Epithelial cell of proximal tubule (primary cell): ENCODE results near the gene CNTN2. TPM values are rescaled to one million over a fixed set of nuclear protein-coding genes. Genes with fewer than 3 reads are reported as not detected.

Source experiments
- DNase-seq: peaks from one replicate; pipeline ENCODE4 v3.0.0-alpha.2; 2011; ENCODE audit warnings: low read depth
- H3K4me3 ChIP-seq: 2 replicates; pipeline ENCODE4 v1.5.1; 2011; ENCODE audit warnings: low read depth, mild to moderate bottlenecking, low read length
- CTCF ChIP-seq: conservative IDR thresholded peaks from 2 replicates; pipeline ENCODE4 v1.5.1; 2012; ENCODE audit warnings: low read depth, mild to moderate bottlenecking, low read length
- total RNA-seq: library from RNA; depleted of rRNA; stranded (reverse); fragments of >200 nt; gene quantifications from 2 replicates; pipeline ENCODE4 v1.2.3, GENCODE V29; 2015

The CNTN2 gene
- total RNA-seq, result not detected in 2 replicates

- TF ChIP-seq CTCF, result no peak
- no peak for DNase-seq
- no peak within 1 kb of the TSS for H3K4me3 ChIP-seq
These were observed at the start of gene CNTN2 for GRCh38 chr1:205042911-205043806. Gene CNTN2 (plus strand): TSS chr1:205043212. CDS start chr1:205053186, 9,974 bp downstream.

GRCh38 chr1:204994086-204994862 lies 48.7 kb upstream of the CNTN2 start:
- DNase-seq, result no peak
- H3K4me3 ChIP-seq, result no peak overlapping the region
- no peak for TF ChIP-seq CTCF

GRCh38 chr1:204996981-204997380 lies 46.0 kb upstream of the CNTN2 start:
- TF ChIP-seq CTCF, result no peak
- DNase-seq, result no peak
- no peak overlapping the region for H3K4me3 ChIP-seq

GRCh38 chr1:204997591-204998355 lies 45.2 kb upstream of the CNTN2 start:
- no peak for DNase-seq
- H3K4me3 ChIP-seq, result no peak overlapping the region
- no peak for TF ChIP-seq CTCF

GRCh38 chr1:205001162-205001561 lies 41.9 kb upstream of the CNTN2 start:
- no peak for TF ChIP-seq CTCF
- DNase-seq, result no peak
- no peak overlapping the region for H3K4me3 ChIP-seq

- no peak for TF ChIP-seq CTCF
- no peak overlapping the region for H3K4me3 ChIP-seq
- no peak for DNase-seq
These were observed 40.3 kb upstream of the CNTN2 start for GRCh38 chr1:205002705-205003104.
